ENCODE results near the gene LPIN1. TPM values are rescaled to one million over a fixed set of nuclear protein-coding genes. Genes with fewer than 3 reads are reported as not detected.

The LPIN1 gene
- total RNA-seq, 1 donor from 2014 or later = 23.4 TPM

GRCh38 chr2:11711354-11711716 lies 35.1 kb upstream of the LPIN1 start:
- Mint-ChIP-seq H3K9me3 (ENCODE audit: unreplicated experiment) (peaks cover 6% of the 10 kb centered on the region), H3K27me3 (ENCODE audit: low read depth, unreplicated experiment) (peaks cover 29% of the 10 kb centered on the region), H3K36me3 (ENCODE audit: low read depth, unreplicated experiment) (peaks cover 7% of the 10 kb centered on the region), H3K4me3 (ENCODE audit: unreplicated experiment) (no peak overlapping the region), H3K27ac (ENCODE audit: unreplicated experiment) (no peak overlapping the region), H3K4me1 (ENCODE audit: low read depth, unreplicated experiment) (peaks cover 6% of the 10 kb centered on the region)
- Histone ChIP-seq H2AFZ (ENCODE audit: low read depth, low read length) (no peak overlapping the region), H3K79me2 (ENCODE audit: insufficient read depth, low read length) (no peaks in the 10 kb centered on the region), H3K4me2 (ENCODE audit: low read length) (no peak overlapping the region), H3K27ac (ENCODE audit: low read depth, low read length) (no peak overlapping the region), H3K4me3 (ENCODE audit: insufficient read depth, low read depth, low read length) (no peak overlapping the region), H3K36me3 (ENCODE audit: insufficient read depth, low read length) (no peaks in the 10 kb centered on the region), H3K4me1 (ENCODE audit: insufficient read depth, low read length) (peaks cover 14% of the 10 kb centered on the region), H3K9me3 (ENCODE audit: insufficient read depth, low read depth, low read length) (no peaks in the 10 kb centered on the region), H3K9ac (ENCODE audit: low read length) (no peak overlapping the region), H3K27me3 (ENCODE audit: insufficient read depth, low read length) (peaks cover 3% of the 10 kb centered on the region), H4K20me1 (ENCODE audit: insufficient read depth, low read length) (no peaks in the 10 kb centered on the region)
- DNase-seq (ENCODE audit: low read depth) (no peak), FAIRE-seq (no peak)
- TF ChIP-seq EZH2 (IDR thresholded peaks at IDR 0.05; ENCODE audit: insufficient read depth, low read length) = no peak
- TF ChIP-seq CTCF (IDR thresholded peaks at IDR 0.05; ENCODE audit: insufficient read depth, low read depth, low read length) = no peak

- Mint-ChIP-seq H3K27me3 (ENCODE audit: low read depth, unreplicated experiment) (peaks cover 33% of the 10 kb centered on the region), H3K27ac (ENCODE audit: unreplicated experiment) (no peak overlapping the region), H3K9me3 (ENCODE audit: unreplicated experiment) (peaks cover 6% of the 10 kb centered on the region), H3K4me1 (ENCODE audit: low read depth, unreplicated experiment) (peaks cover 6% of the 10 kb centered on the region), H3K36me3 (ENCODE audit: low read depth, unreplicated experiment) (peaks cover 7% of the 10 kb centered on the region), H3K4me3 (ENCODE audit: unreplicated experiment) (no peak overlapping the region)
- no peak for FAIRE-seq
- Histone ChIP-seq H3K9me3 (ENCODE audit: insufficient read depth, low read depth, low read length) (no peaks in the 10 kb centered on the region), H3K27ac (ENCODE audit: low read depth, low read length) (no peak overlapping the region), H2AFZ (ENCODE audit: low read depth, low read length) (no peak overlapping the region), H4K20me1 (ENCODE audit: insufficient read depth, low read length) (no peaks in the 10 kb centered on the region), H3K79me2 (ENCODE audit: insufficient read depth, low read length) (no peaks in the 10 kb centered on the region), H3K36me3 (ENCODE audit: insufficient read depth, low read length) (no peaks in the 10 kb centered on the region), H3K4me2 (ENCODE audit: low read length) (no peak overlapping the region), H3K4me3 (ENCODE audit: insufficient read depth, low read depth, low read length) (no peak overlapping the region), H3K4me1 (ENCODE audit: insufficient read depth, low read length) (peaks cover 14% of the 10 kb centered on the region), H3K9ac (ENCODE audit: low read length) (no peak overlapping the region), H3K27me3 (ENCODE audit: insufficient read depth, low read length) (peaks cover 3% of the 10 kb centered on the region)
- no peak for DNase-seq (ENCODE audit: low read depth)
- TF ChIP-seq EZH2 (IDR thresholded peaks at IDR 0.05; ENCODE audit: insufficient read depth, low read length) (no peak), CTCF (IDR thresholded peaks at IDR 0.05; ENCODE audit: insufficient read depth, low read depth, low read length) (no peak)
Measured at GRCh38 chr2:11711751-11712150, 34.7 kb upstream of the LPIN1 start.

GRCh38 chr2:11712866-11713265 lies 33.6 kb upstream of the LPIN1 start:
- Histone ChIP-seq H2AFZ (ENCODE audit: low read depth, low read length) (no peak overlapping the region), H3K9me3 (ENCODE audit: insufficient read depth, low read depth, low read length) (no peaks in the 10 kb centered on the region), H3K27me3 (ENCODE audit: insufficient read depth, low read length) (peaks cover 4% of the 10 kb centered on the region), H3K36me3 (ENCODE audit: insufficient read depth, low read length) (no peaks in the 10 kb centered on the region), H3K4me1 (ENCODE audit: insufficient read depth, low read length) (peaks cover 14% of the 10 kb centered on the region), H3K4me3 (ENCODE audit: insufficient read depth, low read depth, low read length) (no peak overlapping the region), H3K27ac (ENCODE audit: low read depth, low read length) (no peak overlapping the region), H3K4me2 (ENCODE audit: low read length) (no peak overlapping the region), H3K9ac (ENCODE audit: low read length) (no peak overlapping the region), H3K79me2 (ENCODE audit: insufficient read depth, low read length) (no peaks in the 10 kb centered on the region), H4K20me1 (ENCODE audit: insufficient read depth, low read length) (no peaks in the 10 kb centered on the region)
- DNase-seq (ENCODE audit: low read depth) (no peak), FAIRE-seq (no peak)
- H3K4me3 Mint-ChIP-seq (ENCODE audit: unreplicated experiment) = no peak overlapping the region
- peaks cover 32% of the 10 kb centered on the region for H3K27me3 Mint-ChIP-seq (ENCODE audit: low read depth, unreplicated experiment)
- peaks cover 3% of the 10 kb centered on the region for H3K9me3 Mint-ChIP-seq (ENCODE audit: unreplicated experiment)
- H3K36me3 Mint-ChIP-seq (ENCODE audit: low read depth, unreplicated experiment) = peaks cover 4% of the 10 kb centered on the region
- no peak for TF ChIP-seq CTCF (IDR thresholded peaks at IDR 0.05; ENCODE audit: insufficient read depth, low read depth, low read length)
- no peak for TF ChIP-seq EZH2 (IDR thresholded peaks at IDR 0.05; ENCODE audit: insufficient read depth, low read length)
- no peak overlapping the region for H3K27ac Mint-ChIP-seq (ENCODE audit: unreplicated experiment)
- peaks cover 6% of the 10 kb centered on the region for H3K4me1 Mint-ChIP-seq (ENCODE audit: low read depth, unreplicated experiment)
